Pancreas (tissue), 10 donors: ENCODE data around the gene NCF2. TPM values are rescaled to one million over a fixed set of nuclear protein-coding genes. Genes with fewer than 3 reads are reported as not detected.

ENCODE experiments used
- ATAC-seq, 4 donors: fragments of 200-7000 bp; cut with Tn5 transposase; one replicate each; pipeline versions ENCODE4 v1.8.0 to v1.9.1; 2020; ENCODE audit warnings: mild to moderate bottlenecking in 4 of 4, moderate library complexity in 4 of 4
- DNase-seq, 6 donors: peaks; one replicate each; pipeline ENCODE4 v3.0.0-alpha.2; 2020
- FAIRE-seq: peaks from 2 replicates; lab custom pipeline; 2012; peaks lifted over from hg19 to GRCh38; lab: Jason Lieb, UNC
- H3K27ac ChIP-seq, 4 donors: fragments of 200-600 bp; sonication (generic); 1 replicate in 3 of 4; 2 replicates in 1 of 4; pipeline versions ENCODE4 v1.5.0 to v1.8.0; 2020
- H3K27me3 ChIP-seq, 4 donors: fragments of 200-600 bp; one replicate each; pipeline ENCODE4 v1.8.0; 2021
- H3K36me3 ChIP-seq, 3 donors: fragments of 200-600 bp; sonication (generic) in 1 of 3; one replicate each; pipeline versions ENCODE4 v1.5.0 to v1.8.0; 2020 to 2021
- H3K4me1 ChIP-seq, 3 donors: fragments of 200-600 bp; one replicate each; pipeline ENCODE4 v1.8.0; 2021
- H3K4me3 ChIP-seq, 4 donors: fragments of 200-600 bp; sonication (generic) in 2 of 4; one replicate each; pipeline versions ENCODE4 v1.5.0 to v1.8.0; 2020 to 2021
- H3K9me3 ChIP-seq, 4 donors: fragments of 200-600 bp; one replicate each; pipeline ENCODE4 v1.8.0; 2021
- CTCF ChIP-seq, 4 donors: fragments of 200-600 bp; sonication (generic) in 3 of 4; IDR thresholded peaks; one replicate each; pipeline versions ENCODE4 v1.5.0 to v1.8.0; 2021; ENCODE audit warnings: antibody characterized with exemption in 4 of 4
- WGBS, 2 donors: extraction: QIAGEN DNeasy Blood & Tissue Kit; methylation state at CpG; one replicate each; pipeline ENCODE4 v1.1.7; 2013; 5-methylcytosine and 5-hydroxymethylcytosine counted together
- intact Hi-C, 3 donors: fragments of 100-400 bp; cut with DNase I; formaldehyde crosslinking; loops; one replicate each; pipeline versions ENCODE4 v1.11.1 to v1.14.2; 2022
- polyA plus RNA-seq, 2 donors: library from polyadenylated mRNA; stranded (reverse); fragments of 200-250 nt; gene quantifications; one replicate each; pipeline ENCODE4 v1.2.3, GENCODE V29; 2013
- total RNA-seq, 6 donors: library from RNA; stranded (reverse); fragmentation: NEBNext Ultra II Directional in 4 of 6; extraction: Animal tissue kit (Norgen Biotek cat#: 25700) in 4 of 6; gene quantifications; one replicate each; pipeline versions ENCODE4 v1.2.1 to v1.2.4, GENCODE V29; 2021 to 2023
- donor health status: healthy with polysubstance abuse.
- donor health status: DM: no; HTN: no; CAD: no; lungs with moderate emphysema.
- donor health status: DM: no; HTN: no; CAD: no.
- donor health status: control.
- donor health status: control.
- donor health status: Bipolar disorder and iron deficiency.
- donor health status: DM: yes; HTN: yes; CAD: no.
- donor health status: DM: no; HTN: no; CAD: no.
- donor health status: DM: no; HTN: no; CAD: no.
- donor health status: DM: yes; HTN: yes; CAD: no.

NCF2 gene
- total RNA-seq: 10 to 100 TPM in 2 of 6 donors, 1 to 10 TPM in 3, under 1 TPM in 1; 0.65 to 24.5 (median 2.1) TPM
- 1 to 10 TPM; 1.0 to 5.0 TPM for polyA plus RNA-seq

GRCh38 chr1:183590244-183591191 is at the start of gene NCF2:
NCF2 (minus strand) TSS chr1:183590459; CDS start chr1:183590329, 130 bp downstream.
- Histone ChIP-seq H3K27me3 (no peaks in the 10 kb centered on the region), H3K36me3 (no peaks in the 10 kb centered on the region), H3K4me3 (peak within 1 kb of the TSS in 1 of 4 donors; percentile 20), H3K9me3 (no peaks in the 10 kb centered on the region), H3K27ac (peak within 1 kb of the TSS in 2 of 4 donors; percentile 23 to 62), H3K4me1 (no peaks in the 10 kb centered on the region)
- peak in 3 of 4 donors; percentile 46 to 85 (median 85) for ATAC-seq
- intact Hi-C loops: no loop called here
- DNase-seq: peak in 1 of 6 donors; percentile 42
- 66 to 74% methylated on average over 6 of the region's 6 CpGs for WGBS, 2 donors
- TF ChIP-seq CTCF (IDR thresholded peaks at IDR 0.05): no peak
- no peak for FAIRE-seq

- Histone ChIP-seq H3K9me3 (no peaks in the 10 kb centered on the region), H3K36me3 (no peaks in the 10 kb centered on the region), H3K4me1 (peaks cover 0 to 7% (median 5%) of the 10 kb centered on the region in 3 donors), H3K27me3 (peaks cover 0 to 5% (median 0%) of the 10 kb centered on the region in 4 donors), H3K4me3 (no peak overlapping the region), H3K27ac (no peak overlapping the region)
- no peak for ATAC-seq
- intact Hi-C loops: no loop called here
- DNase-seq: no peak
- WGBS, 2 donors: 59 to 69% methylated on average over 7 of the region's 7 CpGs
- FAIRE-seq: no peak
- no peak for TF ChIP-seq CTCF (IDR thresholded peaks at IDR 0.05)
Measured at GRCh38 chr1:183638649-183639387, 48.6 kb upstream of the NCF2 start.

GRCh38 chr1:183636783-183637182 is 46.5 kb upstream of the NCF2 start:
- 27 to 30% methylated on average over 5 of the region's 5 CpGs for WGBS, 2 donors
- Histone ChIP-seq H3K4me1 (peaks cover 6 to 26% (median 16%) of the 10 kb centered on the region in 3 donors), H3K36me3 (no peaks in the 10 kb centered on the region), H3K9me3 (no peaks in the 10 kb centered on the region), H3K4me3 (no peak overlapping the region), H3K27me3 (no peaks in the 10 kb centered on the region), H3K27ac (no peak overlapping the region)
- DNase-seq: no peak
- no peak for TF ChIP-seq CTCF (IDR thresholded peaks at IDR 0.05)
- no peak for ATAC-seq
- intact Hi-C loops: no loop called here
- FAIRE-seq: no peak

- H3K4me3 ChIP-seq: peak overlapping the region; percentile 42 to 82 (median 77)
- H3K4me1 ChIP-seq: peaks cover 9 to 28% (median 16%) of the 10 kb centered on the region in 3 donors
- FAIRE-seq: no peak
- WGBS, 2 donors: 2% methylated on average over 15 of the region's 15 CpGs
- peak overlapping the region in 3 of 4 donors; percentile 49 to 89 (median 65) for H3K27ac ChIP-seq
- no peaks in the 10 kb centered on the region for H3K9me3 ChIP-seq
- ATAC-seq: no peak
- intact Hi-C loops: no loop called here
- DNase-seq: no peak
- H3K27me3 ChIP-seq: no peaks in the 10 kb centered on the region
- H3K36me3 ChIP-seq: no peaks in the 10 kb centered on the region
- TF ChIP-seq CTCF (IDR thresholded peaks at IDR 0.05): no peak
Measured at GRCh38 chr1:183636334-183636682, 46.0 kb upstream of the NCF2 start.
